ENCODE results near the gene EXOC4. TPM values are rescaled to one million over a fixed set of nuclear protein-coding genes. Genes with fewer than 3 reads are reported as not detected.

EXOC4 gene
- total RNA-seq, 1 donor from 2014 or later, result 30.8 TPM

- DNase-seq (ENCODE audit: low spot score), result no peak
- intact Hi-C loops (cut with DNase I), result no loop called here
Observed at GRCh38 chr7:134042307-134042706, 789.4 kb downstream of the EXOC4 start.

GRCh38 chr7:134044682-134045081 lies 791.8 kb downstream of the EXOC4 start:
- intact Hi-C loops (cut with DNase I), result no loop called here
- no peak for DNase-seq (ENCODE audit: low spot score)

- intact Hi-C loops (cut with DNase I), result no loop called here
- DNase-seq (ENCODE audit: low spot score), result no peak
Observed at GRCh38 chr7:134045716-134046115, 792.8 kb downstream of the EXOC4 start.

- intact Hi-C loops (cut with DNase I), result no loop called here
- no peak for DNase-seq (ENCODE audit: low spot score)
Observed at GRCh38 chr7:134046594-134047128, 793.8 kb downstream of the EXOC4 start.

GRCh38 chr7:134047675-134048074 lies 794.8 kb downstream of the EXOC4 start:
- no peak for DNase-seq (ENCODE audit: low spot score)
- intact Hi-C loops (cut with DNase I), result no loop called here

- DNase-seq (ENCODE audit: low spot score), result no peak
- intact Hi-C loops (cut with DNase I), result no loop called here
Observed at GRCh38 chr7:134048166-134048565, 795.3 kb downstream of the EXOC4 start.

- intact Hi-C loops (cut with DNase I), result no loop called here
- DNase-seq (ENCODE audit: low spot score), result no peak
Observed at GRCh38 chr7:134051020-134051419, 798.1 kb downstream of the EXOC4 start.

GRCh38 chr7:134056816-134057215 lies 803.9 kb downstream of the EXOC4 start:
- intact Hi-C loops (cut with DNase I), result no loop called here
- no peak for DNase-seq (ENCODE audit: low spot score)

- intact Hi-C loops (cut with DNase I), result no loop called here
- no peak for DNase-seq (ENCODE audit: low spot score)
Observed at GRCh38 chr7:134058521-134058920, 805.6 kb downstream of the EXOC4 start.

GRCh38 chr7:134058980-134059379 lies 806.1 kb downstream of the EXOC4 start:
- intact Hi-C loops (cut with DNase I), result no loop called here

GRCh38 chr7:134059921-134060320 lies 807.0 kb downstream of the EXOC4 start:
- no peak for DNase-seq (ENCODE audit: low spot score)
- intact Hi-C loops (cut with DNase I), result no loop called here

More at GRCh38 chr7:134058980-134059379, 806.1 kb downstream of the EXOC4 start:
- DNase-seq (ENCODE audit: low spot score), result no peak

- intact Hi-C loops (cut with DNase I), result no loop called here
- no peak for DNase-seq (ENCODE audit: low spot score)
Observed at GRCh38 chr7:134060874-134061273, 808.0 kb downstream of the EXOC4 start.

- DNase-seq (ENCODE audit: low spot score), result no peak
- intact Hi-C loops (cut with DNase I), result no loop called here
Observed at GRCh38 chr7:134062460-134062859, 809.6 kb downstream of the EXOC4 start.

- intact Hi-C loops (cut with DNase I), result no loop called here
- DNase-seq (ENCODE audit: low spot score), result no peak
Observed at GRCh38 chr7:134065415-134065814, 812.5 kb downstream of the EXOC4 start.

- intact Hi-C loops (cut with DNase I), result no loop called here
Observed at GRCh38 chr7:134067164-134067563, 814.3 kb downstream of the EXOC4 start.

GRCh38 chr7:134068670-134069069 lies 815.8 kb downstream of the EXOC4 start:
- DNase-seq (ENCODE audit: low spot score), result no peak
- intact Hi-C loops (cut with DNase I), result no loop called here

More at GRCh38 chr7:134067164-134067563, 814.3 kb downstream of the EXOC4 start:
- no peak for DNase-seq (ENCODE audit: low spot score)

GRCh38 chr7:134069187-134069586 lies 816.3 kb downstream of the EXOC4 start:
- DNase-seq (ENCODE audit: low spot score), result no peak
- intact Hi-C loops (cut with DNase I), result no loop called here

- DNase-seq (ENCODE audit: low spot score), result no peak
- intact Hi-C loops (cut with DNase I), result no loop called here
Observed at GRCh38 chr7:134070673-134071072, 817.8 kb downstream of the EXOC4 start.

GRCh38 chr7:134071355-134072331 lies 818.8 kb downstream of the EXOC4 start:
- intact Hi-C loops (cut with DNase I), result no loop called here
- no peak for DNase-seq (ENCODE audit: low spot score)

- intact Hi-C loops (cut with DNase I), result no loop called here
- DNase-seq (ENCODE audit: low spot score), result no peak
Observed at GRCh38 chr7:134073276-134073675, 820.4 kb downstream of the EXOC4 start.

- DNase-seq (ENCODE audit: low spot score), result no peak
- intact Hi-C loops (cut with DNase I), result no loop called here
Observed at GRCh38 chr7:134075799-134076198, 822.9 kb downstream of the EXOC4 start.
